ENCODE data around the gene PNKD. TPM values are rescaled to one million over a fixed set of nuclear protein-coding genes. Genes with fewer than 3 reads are reported as not detected.

Gene PNKD
- total RNA-seq, 1 donor from 2014 or later = 13.5 TPM

DNA sequence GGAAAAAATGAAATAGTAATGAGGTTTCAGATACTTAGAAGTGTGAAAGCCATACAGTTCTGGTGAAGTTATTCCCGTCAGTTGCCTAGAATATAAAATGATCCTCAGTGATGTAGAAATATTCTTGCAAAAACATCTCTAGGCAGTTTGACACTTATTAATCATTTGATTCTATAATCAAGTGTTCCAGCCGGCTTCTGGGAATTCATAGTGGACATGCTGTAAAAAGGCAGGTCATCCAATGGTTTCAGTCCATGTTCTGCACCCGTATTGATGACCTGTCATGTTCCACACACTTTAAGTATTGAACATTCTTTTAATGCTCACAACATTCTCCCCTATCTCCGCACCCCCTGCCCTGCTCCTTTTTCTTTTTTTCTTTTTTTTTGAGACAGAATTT, 33.5 kb upstream of the PNKD start:
- no peak overlapping the region for H3K27ac ChIP-seq
- no peaks in the 10 kb centered on the region for H3K9me3 ChIP-seq (ENCODE audit: low read depth)
- H3K27me3 ChIP-seq = no peaks in the 10 kb centered on the region
- H3K9ac ChIP-seq = no peak overlapping the region
- DNase-seq (ENCODE audit: low spot score) = no peak
- H3K4me1 ChIP-seq = no peaks in the 10 kb centered on the region
- H3K27me3 Mint-ChIP-seq (ENCODE audit: insufficient read depth, low read depth) = peaks cover 2% of the 10 kb centered on the region
- H3K4me3 ChIP-seq = no peak overlapping the region
- no peaks in the 10 kb centered on the region for H4K20me1 ChIP-seq (ENCODE audit: low read depth)
- no peaks in the 10 kb centered on the region for H3K4me1 Mint-ChIP-seq
- no peak overlapping the region for H3K4me3 Mint-ChIP-seq
- H3K27ac Mint-ChIP-seq = no peak overlapping the region
- H2AFZ ChIP-seq (replicated peaks) = no peak overlapping the region
- H3K36me3 Mint-ChIP-seq = peaks cover 24% of the 10 kb centered on the region
- H3K36me3 ChIP-seq = peaks cover 7% of the 10 kb centered on the region
- no peaks in the 10 kb centered on the region for H3K79me2 ChIP-seq (ENCODE audit: low read depth)
- TF ChIP-seq, protein P1, sequence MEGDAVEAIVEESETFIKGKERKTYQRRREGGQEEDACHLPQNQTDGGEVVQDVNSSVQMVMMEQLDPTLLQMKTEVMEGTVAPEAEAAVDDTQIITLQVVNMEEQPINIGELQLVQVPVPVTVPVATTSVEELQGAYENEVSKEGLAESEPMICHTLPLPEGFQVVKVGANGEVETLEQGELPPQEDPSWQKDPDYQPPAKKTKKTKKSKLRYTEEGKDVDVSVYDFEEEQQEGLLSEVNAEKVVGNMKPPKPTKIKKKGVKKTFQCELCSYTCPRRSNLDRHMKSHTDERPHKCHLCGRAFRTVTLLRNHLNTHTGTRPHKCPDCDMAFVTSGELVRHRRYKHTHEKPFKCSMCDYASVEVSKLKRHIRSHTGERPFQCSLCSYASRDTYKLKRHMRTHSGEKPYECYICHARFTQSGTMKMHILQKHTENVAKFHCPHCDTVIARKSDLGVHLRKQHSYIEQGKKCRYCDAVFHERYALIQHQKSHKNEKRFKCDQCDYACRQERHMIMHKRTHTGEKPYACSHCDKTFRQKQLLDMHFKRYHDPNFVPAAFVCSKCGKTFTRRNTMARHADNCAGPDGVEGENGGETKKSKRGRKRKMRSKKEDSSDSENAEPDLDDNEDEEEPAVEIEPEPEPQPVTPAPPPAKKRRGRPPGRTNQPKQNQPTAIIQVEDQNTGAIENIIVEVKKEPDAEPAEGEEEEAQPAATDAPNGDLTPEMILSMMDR (IDR thresholded peaks at IDR 0.05) = no peak
- no peak for TF ChIP-seq EZH2 (IDR thresholded peaks at IDR 0.05)
- TF ChIP-seq EZH2phosphoT487 (IDR thresholded peaks at IDR 0.05) = no peak
- H3K9me3 Mint-ChIP-seq = no peaks in the 10 kb centered on the region
- no peaks in the 10 kb centered on the region for H3F3A ChIP-seq (ENCODE audit: low read depth)
- no peak overlapping the region for H3K4me2 ChIP-seq

DNA sequence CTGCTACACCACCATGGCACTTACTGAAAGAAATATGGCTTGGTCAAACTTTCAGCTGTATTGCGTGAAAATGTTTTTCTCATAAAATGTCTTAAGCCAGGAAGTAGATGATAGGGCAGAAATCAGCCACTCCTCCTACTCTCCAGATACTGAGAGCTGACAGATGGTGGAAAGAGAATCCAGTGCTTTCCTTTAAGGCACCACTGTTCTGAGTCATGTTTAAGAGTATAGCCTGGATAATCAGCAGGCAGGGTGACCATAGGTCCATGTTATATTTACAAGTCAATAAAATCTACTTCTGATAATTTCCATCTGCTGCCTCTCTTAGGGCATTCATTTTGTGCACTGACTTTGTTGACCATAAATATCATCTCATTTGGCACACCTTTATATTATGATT, 31.4 kb upstream of the PNKD start:
- Mint-ChIP-seq H3K27me3 (ENCODE audit: insufficient read depth, low read depth) (peaks cover 2% of the 10 kb centered on the region), H3K9me3 (no peaks in the 10 kb centered on the region), H3K27ac (no peak overlapping the region), H3K36me3 (peaks cover 17% of the 10 kb centered on the region), H3K4me1 (no peaks in the 10 kb centered on the region), H3K4me3 (no peak overlapping the region)
- H3K9me3 ChIP-seq (ENCODE audit: low read depth) = no peaks in the 10 kb centered on the region
- TF ChIP-seq, protein P1 (IDR thresholded peaks at IDR 0.05) = no peak
- no peak for TF ChIP-seq EZH2phosphoT487 (IDR thresholded peaks at IDR 0.05)
- TF ChIP-seq EZH2 (IDR thresholded peaks at IDR 0.05) = no peak
- no peaks in the 10 kb centered on the region for H3K27me3 ChIP-seq
- H3K4me3 ChIP-seq = no peak overlapping the region
- DNase-seq (ENCODE audit: low spot score) = no peak
- no peaks in the 10 kb centered on the region for H4K20me1 ChIP-seq (ENCODE audit: low read depth)
- H3K36me3 ChIP-seq = peaks cover 6% of the 10 kb centered on the region
- no peaks in the 10 kb centered on the region for H3K4me1 ChIP-seq
- H3K79me2 ChIP-seq (ENCODE audit: low read depth) = no peaks in the 10 kb centered on the region
- H3K27ac ChIP-seq = no peak overlapping the region
- no peak overlapping the region for H2AFZ ChIP-seq (replicated peaks)
- no peaks in the 10 kb centered on the region for H3F3A ChIP-seq (ENCODE audit: low read depth)
- no peak overlapping the region for H3K9ac ChIP-seq
- H3K4me2 ChIP-seq = no peak overlapping the region

GRCh38 chr2:218244204-218244603, 26.1 kb upstream of the PNKD start:
- Histone ChIP-seq H3F3A (ENCODE audit: low read depth) (no peaks in the 10 kb centered on the region), H3K4me1 (no peaks in the 10 kb centered on the region), H3K27me3 (no peaks in the 10 kb centered on the region), H3K9ac (no peak overlapping the region), H3K36me3 (peaks cover 2% of the 10 kb centered on the region), H3K4me3 (no peak overlapping the region), H3K27ac (no peak overlapping the region), H4K20me1 (ENCODE audit: low read depth) (no peaks in the 10 kb centered on the region), H3K9me3 (ENCODE audit: low read depth) (no peaks in the 10 kb centered on the region), H3K79me2 (ENCODE audit: low read depth) (no peaks in the 10 kb centered on the region), H3K4me2 (no peak overlapping the region), H2AFZ (replicated peaks) (no peak overlapping the region)
- DNase-seq (ENCODE audit: low spot score) = no peak
- Mint-ChIP-seq H3K4me3 (no peak overlapping the region), H3K27me3 (ENCODE audit: insufficient read depth, low read depth) (no peaks in the 10 kb centered on the region), H3K4me1 (no peaks in the 10 kb centered on the region), H3K9me3 (no peaks in the 10 kb centered on the region), H3K27ac (no peak overlapping the region), H3K36me3 (peaks cover 17% of the 10 kb centered on the region)
- no peak for TF ChIP-seq EZH2phosphoT487 (IDR thresholded peaks at IDR 0.05)
- TF ChIP-seq, protein P1 (IDR thresholded peaks at IDR 0.05) = no peak
- no peak for TF ChIP-seq EZH2 (IDR thresholded peaks at IDR 0.05)

Data from neural progenitor cell (in vitro differentiated cells).